Measurements from ENCODE around the gene ARHGDIG.

GRCh38 chr16:280005-280460 lies 358 bp upstream of the ARHGDIG start:
- TF ChIP-seq POLR2A (IDR thresholded peaks at IDR 0.05; ENCODE audit: low read depth, low read length), result no peak
- no peak for TF ChIP-seq TAF1 (IDR thresholded peaks at IDR 0.05; ENCODE audit: low read depth, low read length)
